ENCODE results near the gene L3MBTL3.

GRCh38 chr6:130189531-130190397 is 171.4 kb downstream of the L3MBTL3 start:
- TF ChIP-seq POLR2A (IDR thresholded peaks at IDR 0.05) (no peak), CTCF (IDR thresholded peaks at IDR 0.05 in 4 of 5, conservative IDR thresholded peaks at IDR 0.05 in 1 of 5) (no peak)
